K562 (cell line): ENCODE results near the gene PYGM. TPM values are rescaled to one million over a fixed set of nuclear protein-coding genes. Genes with fewer than 3 reads are reported as not detected.

Experiments used
- CBX8 ChIP-seq: fragments of 200-600 bp; sonication (generic); IDR thresholded peaks from 2 replicates; pipeline ENCODE4 v1.6.1; 2012; ENCODE audit warnings: borderline replicate concordance, mixed run types, low read depth, mild to moderate bottlenecking, moderate library complexity, mixed read lengths, low read length, control low read depth, inconsistent platforms; ENCODE audit not compliant: poor library complexity, severe bottlenecking; ENCODE audit errors: extremely low read depth
- E2F1 ChIP-seq: sonication (generic); formaldehyde crosslinking; IDR thresholded peaks from 2 replicates; pipeline ENCODE4 v1.8.1; 2023; ENCODE audit warnings: mild to moderate bottlenecking, missing genetic modification reagents, moderate library complexity
- NCOR1 ChIP-seq: fragments of 450-650 bp; IDR thresholded peaks from 2 replicates; pipeline ENCODE4 v1.6.1; 2016; ENCODE audit warnings: mild to moderate bottlenecking, moderate library complexity
- PML ChIP-seq: IDR thresholded peaks from 2 replicates; pipeline ENCODE4 v1.6.1; 2012; ENCODE audit warnings: low read length, inconsistent platforms
- POLR2G ChIP-seq: fragments of 200-400 bp; formaldehyde crosslinking; IDR thresholded peaks from 2 replicates; pipeline ENCODE4 v1.6.1; 2017; ENCODE audit warnings: low read depth, mild to moderate bottlenecking, antibody characterized with exemption, low read length, moderate library complexity
- RBBP5 ChIP-seq: fragments of 200-600 bp; sonication (generic); IDR thresholded peaks from 2 replicates; pipeline ENCODE4 v1.6.1; 2012; ENCODE audit warnings: borderline replicate concordance, mild to moderate bottlenecking, low read length, control low read depth, inconsistent platforms; ENCODE audit not compliant: insufficient read depth, poor library complexity, severe bottlenecking
- REST ChIP-seq, 2 experiments: fragments of 450-650 bp; formaldehyde crosslinking in 1 of 2; IDR thresholded peaks; 2 replicates each; pipeline versions ENCODE4 v1.4.0 to v1.6.1; 2014 to 2020; ENCODE audit warnings: mild to moderate bottlenecking in 2 of 2, borderline replicate concordance in 1 of 2, low read depth in 1 of 2
- STAT5A ChIP-seq: IDR thresholded peaks from 2 replicates; pipeline ENCODE4 v1.6.1; 2012; ENCODE audit warnings: low read length, inconsistent platforms, borderline replicate concordance
- U2AF1 ChIP-seq: fragments of 200-400 bp; formaldehyde crosslinking; optimal IDR thresholded peaks from 2 replicates; pipeline ENCODE3; 2017; ENCODE audit warnings: mild to moderate bottlenecking, low read depth, low read length, moderate library complexity
- ZNF592 ChIP-seq: fragments of 450-650 bp; IDR thresholded peaks from 2 replicates; pipeline ENCODE4 v1.6.1; 2017; ENCODE audit warnings: antibody characterized with exemption, mild to moderate bottlenecking
- polyA plus RNA-seq, 8 experiments: library from polyadenylated mRNA; depleted of rRNA in 4 of 8; stranded (reverse) in 5 of 8; unstranded in 3 of 8; fragments of >200 nt; fragmentation: Nextera tagmentation in 2 of 8; fragmentation: Illumina TruSeq in 1 of 8; extraction: Ambion mirVana in 2 of 8; extraction: Trizol in 1 of 8; gene quantifications; 2 replicates each; pipeline versions ENCODE4 v1.2.1 to v1.2.3, GENCODE V29; 2011 to 2014; ENCODE audit warnings: inconsistent platforms in 1 of 8, missing spikeins in 1 of 8
- total RNA-seq, 7 experiments: library from RNA; depleted of rRNA in 6 of 7; stranded (reverse); fragments of >200 nt in 6 of 7; fragmentation: Illumina TruSeq in 2 of 7; extraction: Trizol in 2 of 7; gene quantifications; 2 replicates each; pipeline versions ENCODE4 v1.2.1 to v1.2.3, GENCODE V29; 2011 to 2021; ENCODE audit warnings: low replicate concordance in 1 of 7
- TF ChIP-seq, protein P1 (sequence below): fragments of 250-450 bp; sonication (Bioruptor Pico); IDR thresholded peaks from 2 replicates; pipeline ENCODE4 v1.9.0; 2021; ENCODE audit warnings: mild to moderate bottlenecking

Gene PYGM
- total and polyA plus RNA-seq, 9 of the 15 experiments (the other 6 are each of a cell fraction or from before 2014, with no cell fraction given): 0.07 to 1.5 (median 0.68) TPM

DNA sequence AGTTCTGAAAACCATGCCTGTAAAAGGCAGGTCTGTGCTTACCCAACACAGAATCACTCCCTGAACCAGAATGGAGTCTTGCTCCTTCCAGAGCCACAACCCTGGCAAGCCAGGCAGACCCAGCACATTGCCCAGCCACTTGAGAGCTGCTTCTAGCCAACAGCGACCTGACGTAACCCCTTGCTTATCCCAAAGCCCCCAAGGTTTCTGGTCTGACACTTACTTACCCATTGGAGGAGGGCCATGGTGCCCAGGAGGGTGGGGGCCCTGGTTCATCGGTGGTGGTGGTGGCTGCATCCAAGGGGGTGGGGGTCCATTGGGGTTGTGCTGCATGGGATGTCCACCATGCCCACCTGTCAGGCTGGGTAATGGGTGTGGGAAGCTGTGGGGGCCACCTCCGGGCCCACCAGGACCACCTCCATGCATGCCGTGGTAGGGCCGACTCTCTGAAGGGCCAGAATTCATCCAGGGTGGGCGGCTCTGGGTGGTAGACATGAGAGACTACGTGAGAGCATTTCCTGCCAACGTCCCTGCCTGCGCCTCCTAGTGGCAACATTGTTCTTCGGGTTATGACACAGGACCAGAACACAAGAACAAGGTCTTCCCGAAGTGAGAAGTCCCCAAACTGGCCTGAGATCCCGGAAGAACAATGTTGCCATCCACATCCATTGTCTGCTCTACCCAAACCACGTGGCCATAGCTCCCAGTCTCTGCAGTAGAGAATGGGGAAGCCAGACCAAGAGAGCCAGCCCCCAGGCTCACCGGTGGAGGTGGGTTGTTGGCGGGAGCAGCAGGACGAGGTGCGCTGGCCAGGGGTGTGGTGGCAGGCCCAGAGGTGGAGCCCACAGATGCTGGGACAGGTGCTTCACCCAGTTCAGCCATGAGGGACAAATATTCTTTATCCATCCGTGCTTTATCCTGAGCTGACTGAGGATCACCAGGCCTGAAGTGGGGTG is 7.8 kb upstream of the PYGM start (continued):
- TF ChIP-seq ZNF592 (no peak), REST (IDR thresholded peaks at IDR 0.05; ENCODE audit: borderline replicate concordance) (peak; percentile 38; the same call in 1 of the 2 replicates), REST (CRISPR knock-in tag; IDR thresholded peaks at IDR 0.05; ENCODE audit: low read depth) (no peak), PML (no peak), NCOR1 (no peak), U2AF1 (no peak), STAT5A (no peak), POLR2G (peak; percentile 66), CBX8 (no peak), E2F1 (CRISPR knock-in tag) (no peak), RBBP5 (no peak)
- TF ChIP-seq, protein P1, sequence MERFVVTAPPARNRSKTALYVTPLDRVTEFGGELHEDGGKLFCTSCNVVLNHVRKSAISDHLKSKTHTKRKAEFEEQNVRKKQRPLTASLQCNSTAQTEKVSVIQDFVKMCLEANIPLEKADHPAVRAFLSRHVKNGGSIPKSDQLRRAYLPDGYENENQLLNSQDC (CRISPR knock-in tag): no peak
